K562 (cell line): ENCODE measurements around the gene ARHGEF17. TPM values are rescaled to one million over a fixed set of nuclear protein-coding genes. Genes with fewer than 3 reads are reported as not detected.

Experiments used
- ADNP ChIP-seq: fragments of 200-800 bp; sonication (Bioruptor generic); IDR thresholded peaks from 2 replicates; pipeline ENCODE4 v1.6.1; 2016; ENCODE audit warnings: missing genetic modification characterization, missing compliant biosample characterization
- ATF7 ChIP-seq: fragments of 450-650 bp; IDR thresholded peaks from 2 replicates; pipeline ENCODE4 v1.7.1; 2014; ENCODE audit warnings: mild to moderate bottlenecking, moderate library complexity
- CBX5 ChIP-seq: IDR thresholded peaks from 2 replicates; pipeline ENCODE4 v1.6.1; 2014; ENCODE audit warnings: low read depth, borderline replicate concordance
- CGGBP1 ChIP-seq: fragments of 250-450 bp; sonication (Bioruptor Pico); IDR thresholded peaks from 2 replicates; pipeline ENCODE4 v1.9.0; 2021; ENCODE audit warnings: mild to moderate bottlenecking
- ELK3 ChIP-seq: fragments of 450-650 bp; formaldehyde crosslinking; IDR thresholded peaks from 2 replicates; pipeline ENCODE4 v1.4.0; 2020; ENCODE audit warnings: mild to moderate bottlenecking
- HDAC6 ChIP-seq: IDR thresholded peaks from 2 replicates; pipeline ENCODE4 v1.6.1; 2012; ENCODE audit warnings: low read depth, mild to moderate bottlenecking, control low read depth, inconsistent platforms, low read length, moderate library complexity
- POLR2G ChIP-seq: fragments of 200-400 bp; formaldehyde crosslinking; IDR thresholded peaks from 2 replicates; pipeline ENCODE4 v1.6.1; 2017; ENCODE audit warnings: low read depth, mild to moderate bottlenecking, antibody characterized with exemption, low read length, moderate library complexity
- SIX5 ChIP-seq, 2 experiments: IDR thresholded peaks; 2 replicates each; pipeline ENCODE4 v1.6.1; 2011; ENCODE audit warnings: low read length in 2 of 2, borderline replicate concordance in 1 of 2, low read depth in 1 of 2, mild to moderate bottlenecking in 1 of 2, moderate library complexity in 1 of 2; ENCODE audit not compliant: insufficient read depth in 1 of 2
- SNRNP70 ChIP-seq: fragments of 200-400 bp; formaldehyde crosslinking; optimal IDR thresholded peaks from 2 replicates; pipeline ENCODE3; 2017; ENCODE audit warnings: low read depth, low read length
- SRF ChIP-seq, 2 experiments: fragments of 250-450, 450-650 bp in 1 of 2; sonication (Bioruptor Pico) in 1 of 2; sonication (generic) in 1 of 2; formaldehyde crosslinking; IDR thresholded peaks; 2 replicates each; pipeline versions ENCODE4 v1.5.0 to v1.5.1; 2020 to 2022; ENCODE audit warnings: mild to moderate bottlenecking in 1 of 2, missing genetic modification reagents in 1 of 2
- ZC3H4 ChIP-seq: sonication (generic); formaldehyde crosslinking; IDR thresholded peaks from 2 replicates; pipeline ENCODE4 v1.9.0; 2021; ENCODE audit warnings: missing genetic modification reagents, borderline replicate concordance
- ZFX ChIP-seq: sonication (generic); formaldehyde crosslinking; IDR thresholded peaks from 2 replicates; pipeline ENCODE4 v1.8.0; 2022; ENCODE audit warnings: mild to moderate bottlenecking, missing genetic modification reagents, moderate library complexity
- polyA plus RNA-seq, 8 experiments: library from polyadenylated mRNA; depleted of rRNA in 4 of 8; stranded (reverse) in 5 of 8; unstranded in 3 of 8; fragments of >200 nt; fragmentation: Nextera tagmentation in 2 of 8; fragmentation: Illumina TruSeq in 1 of 8; extraction: Ambion mirVana in 2 of 8; extraction: Trizol in 1 of 8; gene quantifications; 2 replicates each; pipeline versions ENCODE4 v1.2.1 to v1.2.3, GENCODE V29; 2011 to 2014; ENCODE audit warnings: inconsistent platforms in 1 of 8, missing spikeins in 1 of 8
- total RNA-seq, 7 experiments: library from RNA; depleted of rRNA in 6 of 7; stranded (reverse); fragments of >200 nt in 6 of 7; fragmentation: Illumina TruSeq in 2 of 7; extraction: Trizol in 2 of 7; gene quantifications; 2 replicates each; pipeline versions ENCODE4 v1.2.1 to v1.2.3, GENCODE V29; 2011 to 2021; ENCODE audit warnings: low replicate concordance in 1 of 7
- TF ChIP-seq, protein P1 (sequence below): sonication (generic); formaldehyde crosslinking; IDR thresholded peaks from 2 replicates; pipeline ENCODE4 v1.8.0; 2023; ENCODE audit warnings: mild to moderate bottlenecking, missing genetic modification reagents

The ARHGEF17 gene
- total and polyA plus RNA-seq, 9 of the 15 experiments (the other 6 are each of a cell fraction or from before 2014, with no cell fraction given), result 0.04 to 0.68 (median 0.10) TPM; not detected in 2

GRCh38 chr11:73413256-73413655 lies 105.2 kb downstream of the ARHGEF17 start (continued):
- TF ChIP-seq, protein P1, sequence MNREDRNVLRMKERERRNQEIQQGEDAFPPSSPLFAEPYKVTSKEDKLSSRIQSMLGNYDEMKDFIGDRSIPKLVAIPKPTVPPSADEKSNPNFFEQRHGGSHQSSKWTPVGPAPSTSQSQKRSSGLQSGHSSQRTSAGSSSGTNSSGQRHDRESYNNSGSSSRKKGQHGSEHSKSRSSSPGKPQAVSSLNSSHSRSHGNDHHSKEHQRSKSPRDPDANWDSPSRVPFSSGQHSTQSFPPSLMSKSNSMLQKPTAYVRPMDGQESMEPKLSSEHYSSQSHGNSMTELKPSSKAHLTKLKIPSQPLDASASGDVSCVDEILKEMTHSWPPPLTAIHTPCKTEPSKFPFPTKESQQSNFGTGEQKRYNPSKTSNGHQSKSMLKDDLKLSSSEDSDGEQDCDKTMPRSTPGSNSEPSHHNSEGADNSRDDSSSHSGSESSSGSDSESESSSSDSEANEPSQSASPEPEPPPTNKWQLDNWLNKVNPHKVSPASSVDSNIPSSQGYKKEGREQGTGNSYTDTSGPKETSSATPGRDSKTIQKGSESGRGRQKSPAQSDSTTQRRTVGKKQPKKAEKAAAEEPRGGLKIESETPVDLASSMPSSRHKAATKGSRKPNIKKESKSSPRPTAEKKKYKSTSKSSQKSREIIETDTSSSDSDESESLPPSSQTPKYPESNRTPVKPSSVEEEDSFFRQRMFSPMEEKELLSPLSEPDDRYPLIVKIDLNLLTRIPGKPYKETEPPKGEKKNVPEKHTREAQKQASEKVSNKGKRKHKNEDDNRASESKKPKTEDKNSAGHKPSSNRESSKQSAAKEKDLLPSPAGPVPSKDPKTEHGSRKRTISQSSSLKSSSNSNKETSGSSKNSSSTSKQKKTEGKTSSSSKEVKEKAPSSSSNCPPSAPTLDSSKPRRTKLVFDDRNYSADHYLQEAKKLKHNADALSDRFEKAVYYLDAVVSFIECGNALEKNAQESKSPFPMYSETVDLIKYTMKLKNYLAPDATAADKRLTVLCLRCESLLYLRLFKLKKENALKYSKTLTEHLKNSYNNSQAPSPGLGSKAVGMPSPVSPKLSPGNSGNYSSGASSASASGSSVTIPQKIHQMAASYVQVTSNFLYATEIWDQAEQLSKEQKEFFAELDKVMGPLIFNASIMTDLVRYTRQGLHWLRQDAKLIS (CRISPR knock-in tag), result no peak
- TF ChIP-seq ELK3 (CRISPR knock-in tag), result no peak
- no peak for TF ChIP-seq HDAC6
- TF ChIP-seq ADNP (tag), result no peak
- TF ChIP-seq ZFX (CRISPR knock-in tag), result no peak
- TF ChIP-seq CBX5, result no peak
- TF ChIP-seq SIX5 (IDR thresholded peaks at IDR 0.05; ENCODE audit: borderline replicate concordance in 1 of 2, insufficient read depth in 1 of 2, low read depth in 1 of 2, low read length in 2 of 2), result no peak
- TF ChIP-seq POLR2G, result no peak
- no peak for TF ChIP-seq SRF (CRISPR knock-in tag; IDR thresholded peaks at IDR 0.05)
- TF ChIP-seq ATF7, result no peak
- TF ChIP-seq CGGBP1 (CRISPR knock-in tag), result no peak
- TF ChIP-seq SNRNP70, result no peak
- TF ChIP-seq ZC3H4, result no peak
